ENCODE results near the gene VPS45.
"Not testable (repeated sequence)": the region's sequence is repeated elsewhere in the genome, so short reads cannot be mapped to it uniquely, and the experiment has no call there.

VPS45 gene

DNA sequence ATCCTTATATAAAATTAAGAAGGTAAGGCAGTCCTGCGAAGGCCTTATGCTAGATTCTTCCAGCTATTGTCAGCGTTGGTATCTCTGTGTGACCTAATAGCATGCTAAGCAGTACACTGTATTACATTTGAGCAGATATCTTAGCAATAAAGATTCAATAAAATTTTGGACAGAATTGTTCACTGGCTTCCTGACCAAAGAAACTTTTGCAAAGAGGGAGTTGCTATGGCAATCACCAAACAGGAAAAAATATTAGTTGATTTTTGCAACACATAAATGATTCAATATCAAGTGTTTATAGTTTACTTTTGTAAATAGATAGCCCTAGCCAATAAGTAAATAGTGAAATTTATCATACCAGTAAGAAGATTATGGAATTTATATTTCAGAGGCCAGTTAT is 51.1 kb downstream of the VPS45 start:
- Histone ChIP-seq H3K9me3 (ENCODE audit: control insufficient read depth in 2 of 2, low read length in 2 of 2) (no peaks in the 10 kb centered on the region), H3K9ac (ENCODE audit: low read depth in 1 of 2, low read length in 2 of 2) (no peak overlapping the region), H3K36me3 (ENCODE audit: control insufficient read depth in 2 of 2, insufficient read depth in 2 of 2, low read length in 2 of 2) (peaks cover 0 to 2% of the 10 kb centered on the region in 2 donors), H3K27me3 (ENCODE audit: control insufficient read depth in 2 of 2, insufficient read depth in 2 of 2, low read length in 2 of 2) (no peaks in the 10 kb centered on the region), H3K4me1 (ENCODE audit: control insufficient read depth in 2 of 2, insufficient read depth in 2 of 2, low read length in 2 of 2) (no peaks in the 10 kb centered on the region), H3K4me3 (ENCODE audit: low read length in 2 of 2) (no peak overlapping the region), H3K27ac (ENCODE audit: low read depth in 2 of 2, low read length in 2 of 2) (no peak overlapping the region)

DNA sequence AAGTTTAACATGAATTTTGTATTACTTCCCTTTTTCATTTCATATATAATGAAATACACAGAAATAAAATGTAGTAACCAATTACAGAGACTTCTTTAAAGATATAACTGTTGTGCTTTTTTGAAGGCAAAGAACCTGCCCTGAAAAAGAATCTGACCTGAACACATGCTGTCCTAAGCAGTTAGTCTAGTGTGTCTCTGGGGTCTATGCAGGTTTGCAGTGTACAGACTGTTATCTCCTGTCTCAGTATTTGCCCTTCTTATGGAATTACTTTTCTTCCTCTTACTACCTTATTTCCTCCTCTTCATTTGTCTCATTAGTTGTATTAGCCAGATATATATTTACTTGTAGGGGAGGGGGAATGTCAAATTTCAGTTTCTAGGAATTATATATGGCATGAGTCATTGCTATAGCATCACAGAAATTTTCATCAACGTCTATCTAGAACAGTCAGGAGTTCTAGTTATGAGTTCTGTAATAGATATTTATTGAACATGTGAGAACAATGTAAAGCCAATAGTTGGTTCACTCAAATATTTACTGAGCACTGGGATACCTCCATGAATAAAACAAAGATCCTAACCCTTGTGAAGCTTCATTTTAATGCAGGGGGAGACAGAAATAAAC is 53.8 kb downstream of the VPS45 start:
- Histone ChIP-seq H3K27ac (ENCODE audit: low read depth in 2 of 2, low read length in 2 of 2) (no peak overlapping the region), H3K36me3 (ENCODE audit: control insufficient read depth in 2 of 2, insufficient read depth in 2 of 2, low read length in 2 of 2) (no peaks in the 10 kb centered on the region), H3K4me1 (ENCODE audit: control insufficient read depth in 2 of 2, insufficient read depth in 2 of 2, low read length in 2 of 2) (no peaks in the 10 kb centered on the region), H3K9me3 (ENCODE audit: control insufficient read depth in 2 of 2, low read length in 2 of 2) (no peaks in the 10 kb centered on the region), H3K4me3 (ENCODE audit: low read length in 2 of 2) (no peak overlapping the region), H3K9ac (ENCODE audit: low read depth in 1 of 2, low read length in 2 of 2) (no peak overlapping the region), H3K27me3 (ENCODE audit: control insufficient read depth in 2 of 2, insufficient read depth in 2 of 2, low read length in 2 of 2) (no peaks in the 10 kb centered on the region)

DNA sequence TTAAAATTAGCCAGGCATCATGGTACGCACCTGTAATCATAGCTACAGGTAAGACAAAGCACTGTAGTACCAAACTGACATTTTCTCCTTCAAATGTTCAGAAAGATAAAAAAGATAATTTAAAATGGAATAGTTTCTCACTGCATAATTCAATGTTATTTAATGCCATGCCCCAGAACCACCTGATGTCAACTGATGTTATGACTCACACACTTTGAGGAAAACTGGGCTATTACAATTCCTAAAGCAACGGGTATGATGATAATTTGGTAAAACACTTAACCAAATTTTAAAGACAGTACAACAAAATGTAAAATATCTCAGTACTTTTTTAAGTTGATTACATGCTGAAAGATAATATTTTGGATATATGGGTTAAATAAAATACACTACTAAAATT is 59.2 kb downstream of the VPS45 start:
- Histone ChIP-seq H3K27me3 (ENCODE audit: control insufficient read depth in 2 of 2, insufficient read depth in 2 of 2, low read length in 2 of 2) (no peaks in the 10 kb centered on the region), H3K36me3 (ENCODE audit: control insufficient read depth in 2 of 2, insufficient read depth in 2 of 2, low read length in 2 of 2) (no peaks in the 10 kb centered on the region), H3K9me3 (ENCODE audit: control insufficient read depth in 2 of 2, low read length in 2 of 2) (no peaks in the 10 kb centered on the region), H3K9ac (ENCODE audit: low read depth in 1 of 2, low read length in 2 of 2) (no peak overlapping the region), H3K4me1 (ENCODE audit: control insufficient read depth in 2 of 2, insufficient read depth in 2 of 2, low read length in 2 of 2) (no peaks in the 10 kb centered on the region), H3K4me3 (ENCODE audit: low read length in 2 of 2) (no peak overlapping the region), H3K27ac (ENCODE audit: low read depth in 2 of 2, low read length in 2 of 2) (no peak overlapping the region)

GRCh38 chr1:150127464-150127863 is 59.9 kb downstream of the VPS45 start:
- H3K27ac ChIP-seq (ENCODE audit: low read depth in 2 of 2, low read length in 2 of 2): no peak overlapping the region
- H3K4me1 ChIP-seq (ENCODE audit: control insufficient read depth in 2 of 2, insufficient read depth in 2 of 2, low read length in 2 of 2): no peaks in the 10 kb centered on the region
- no peak overlapping the region for H3K4me3 ChIP-seq (ENCODE audit: low read length in 2 of 2)
- H3K9me3 ChIP-seq (ENCODE audit: control insufficient read depth in 2 of 2, low read length in 2 of 2): no peaks in the 10 kb centered on the region
- no peaks in the 10 kb centered on the region for H3K27me3 ChIP-seq (ENCODE audit: control insufficient read depth in 2 of 2, insufficient read depth in 2 of 2, low read length in 2 of 2)
- H3K36me3 ChIP-seq (ENCODE audit: control insufficient read depth in 2 of 2, insufficient read depth in 2 of 2, low read length in 2 of 2): no peaks in the 10 kb centered on the region
- H3K9ac ChIP-seq (ENCODE audit: low read depth in 1 of 2, low read length in 2 of 2): no peak overlapping the region

- Histone ChIP-seq H3K27ac (ENCODE audit: low read depth in 2 of 2, low read length in 2 of 2) (no peak overlapping the region), H3K9ac (ENCODE audit: low read depth in 1 of 2, low read length in 2 of 2) (no peak overlapping the region), H3K4me1 (ENCODE audit: control insufficient read depth in 2 of 2, insufficient read depth in 2 of 2, low read length in 2 of 2) (no peaks in the 10 kb centered on the region), H3K4me3 (ENCODE audit: low read length in 2 of 2) (no peak overlapping the region), H3K36me3 (ENCODE audit: control insufficient read depth in 2 of 2, insufficient read depth in 2 of 2, low read length in 2 of 2) (no peaks in the 10 kb centered on the region), H3K27me3 (ENCODE audit: control insufficient read depth in 2 of 2, insufficient read depth in 2 of 2, low read length in 2 of 2) (no peaks in the 10 kb centered on the region), H3K9me3 (ENCODE audit: control insufficient read depth in 2 of 2, low read length in 2 of 2) (no peaks in the 10 kb centered on the region)
Measured at GRCh38 chr1:150127868-150128267, 60.3 kb downstream of the VPS45 start.

GRCh38 chr1:150132372-150132771 is 64.8 kb downstream of the VPS45 start:
- Histone ChIP-seq H3K36me3 (ENCODE audit: control insufficient read depth in 2 of 2, insufficient read depth in 2 of 2, low read length in 2 of 2) (no peaks in the 10 kb centered on the region), H3K4me3 (ENCODE audit: low read length in 2 of 2) (no peak overlapping the region), H3K27ac (ENCODE audit: low read depth in 2 of 2, low read length in 2 of 2) (no peak overlapping the region), H3K9ac (ENCODE audit: low read depth in 1 of 2, low read length in 2 of 2) (no peak overlapping the region), H3K27me3 (ENCODE audit: control insufficient read depth in 2 of 2, insufficient read depth in 2 of 2, low read length in 2 of 2) (no peaks in the 10 kb centered on the region), H3K4me1 (ENCODE audit: control insufficient read depth in 2 of 2, insufficient read depth in 2 of 2, low read length in 2 of 2) (no peaks in the 10 kb centered on the region), H3K9me3 (ENCODE audit: control insufficient read depth in 2 of 2, low read length in 2 of 2) (no peaks in the 10 kb centered on the region)

- no peaks in the 10 kb centered on the region for H3K36me3 ChIP-seq (ENCODE audit: control insufficient read depth in 2 of 2, insufficient read depth in 2 of 2, low read length in 2 of 2)
- H3K9ac ChIP-seq (ENCODE audit: low read depth in 1 of 2, low read length in 2 of 2): no peak overlapping the region
- no peak overlapping the region for H3K4me3 ChIP-seq (ENCODE audit: low read length in 2 of 2)
- no peaks in the 10 kb centered on the region for H3K27me3 ChIP-seq (ENCODE audit: control insufficient read depth in 2 of 2, insufficient read depth in 2 of 2, low read length in 2 of 2)
- no peak overlapping the region for H3K27ac ChIP-seq (ENCODE audit: low read depth in 2 of 2, low read length in 2 of 2)
- H3K9me3 ChIP-seq (ENCODE audit: control insufficient read depth in 2 of 2, low read length in 2 of 2): no peaks in the 10 kb centered on the region
- no peaks in the 10 kb centered on the region for H3K4me1 ChIP-seq (ENCODE audit: control insufficient read depth in 2 of 2, insufficient read depth in 2 of 2, low read length in 2 of 2)
Measured at GRCh38 chr1:150134537-150134936, 67.0 kb downstream of the VPS45 start.

- not testable (repeated sequence) for H3K27ac ChIP-seq (ENCODE audit: low read depth in 2 of 2, low read length in 2 of 2); H3K9ac ChIP-seq (ENCODE audit: low read depth in 1 of 2, low read length in 2 of 2); H3K4me1 ChIP-seq (ENCODE audit: control insufficient read depth in 2 of 2, insufficient read depth in 2 of 2, low read length in 2 of 2); H3K36me3 ChIP-seq (ENCODE audit: control insufficient read depth in 2 of 2, insufficient read depth in 2 of 2, low read length in 2 of 2); H3K27me3 ChIP-seq (ENCODE audit: control insufficient read depth in 2 of 2, insufficient read depth in 2 of 2, low read length in 2 of 2); H3K4me3 ChIP-seq (ENCODE audit: low read length in 2 of 2); H3K9me3 ChIP-seq (ENCODE audit: control insufficient read depth in 2 of 2, low read length in 2 of 2)
Measured at GRCh38 chr1:150135400-150135799, 67.8 kb downstream of the VPS45 start.

DNA sequence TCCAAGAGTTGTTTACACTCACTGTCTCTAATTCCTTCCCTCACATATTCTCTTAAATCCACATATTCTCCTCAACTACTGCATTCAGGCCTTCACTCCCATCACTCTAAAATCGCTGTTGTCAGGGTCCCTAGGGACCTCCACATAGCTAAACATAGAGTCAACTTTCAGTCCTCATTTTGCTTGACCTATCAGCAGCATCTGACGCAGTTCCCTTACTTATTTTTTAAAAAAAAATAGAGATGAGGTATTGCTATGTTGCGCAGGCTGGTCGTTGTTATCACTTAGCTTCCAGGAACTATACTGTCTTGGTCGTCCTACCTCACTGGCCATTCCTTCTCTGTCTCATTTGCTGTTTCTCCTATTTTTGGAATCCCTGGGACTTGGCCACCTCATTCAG is 70.5 kb downstream of the VPS45 start:
- Histone ChIP-seq H3K27ac (ENCODE audit: low read depth in 2 of 2, low read length in 2 of 2) (no peak overlapping the region), H3K9ac (ENCODE audit: low read depth in 1 of 2, low read length in 2 of 2) (no peak overlapping the region), H3K27me3 (ENCODE audit: control insufficient read depth in 2 of 2, insufficient read depth in 2 of 2, low read length in 2 of 2) (no peaks in the 10 kb centered on the region), H3K36me3 (ENCODE audit: control insufficient read depth in 2 of 2, insufficient read depth in 2 of 2, low read length in 2 of 2) (peaks cover 0 to 2% of the 10 kb centered on the region in 2 donors), H3K9me3 (ENCODE audit: control insufficient read depth in 2 of 2, low read length in 2 of 2) (no peaks in the 10 kb centered on the region), H3K4me3 (ENCODE audit: low read length in 2 of 2) (no peak overlapping the region), H3K4me1 (ENCODE audit: control insufficient read depth in 2 of 2, insufficient read depth in 2 of 2, low read length in 2 of 2) (no peaks in the 10 kb centered on the region)

DNA sequence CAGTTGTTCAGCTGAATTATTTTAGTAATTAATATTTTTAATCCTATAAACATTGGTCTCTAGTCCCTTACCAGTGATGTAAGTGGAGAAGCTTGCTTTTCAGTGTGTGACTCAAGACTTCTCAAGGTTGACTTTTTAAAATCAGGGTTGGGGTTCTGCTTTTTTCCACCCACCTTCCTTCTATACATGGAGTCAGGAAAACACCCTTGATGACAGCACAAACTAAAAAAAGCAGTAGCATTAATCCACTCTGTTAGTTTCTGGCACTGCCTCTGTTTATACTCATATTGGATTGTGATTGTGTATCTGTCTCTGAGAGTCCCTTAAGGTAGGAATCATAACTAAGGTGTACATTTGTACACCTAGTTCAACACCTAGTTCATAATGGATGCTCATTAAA is 73.9 kb downstream of the VPS45 start:
- no peak overlapping the region for H3K4me3 ChIP-seq (ENCODE audit: low read length in 2 of 2)
- H3K36me3 ChIP-seq (ENCODE audit: control insufficient read depth in 2 of 2, insufficient read depth in 2 of 2, low read length in 2 of 2): peaks cover 0 to 2% of the 10 kb centered on the region in 2 donors
- no peak overlapping the region for H3K9ac ChIP-seq (ENCODE audit: low read depth in 1 of 2, low read length in 2 of 2)
- no peaks in the 10 kb centered on the region for H3K9me3 ChIP-seq (ENCODE audit: control insufficient read depth in 2 of 2, low read length in 2 of 2)
- H3K27me3 ChIP-seq (ENCODE audit: control insufficient read depth in 2 of 2, insufficient read depth in 2 of 2, low read length in 2 of 2): no peaks in the 10 kb centered on the region
- no peaks in the 10 kb centered on the region for H3K4me1 ChIP-seq (ENCODE audit: control insufficient read depth in 2 of 2, insufficient read depth in 2 of 2, low read length in 2 of 2)
- H3K27ac ChIP-seq (ENCODE audit: low read depth in 2 of 2, low read length in 2 of 2): no peak overlapping the region

DNA sequence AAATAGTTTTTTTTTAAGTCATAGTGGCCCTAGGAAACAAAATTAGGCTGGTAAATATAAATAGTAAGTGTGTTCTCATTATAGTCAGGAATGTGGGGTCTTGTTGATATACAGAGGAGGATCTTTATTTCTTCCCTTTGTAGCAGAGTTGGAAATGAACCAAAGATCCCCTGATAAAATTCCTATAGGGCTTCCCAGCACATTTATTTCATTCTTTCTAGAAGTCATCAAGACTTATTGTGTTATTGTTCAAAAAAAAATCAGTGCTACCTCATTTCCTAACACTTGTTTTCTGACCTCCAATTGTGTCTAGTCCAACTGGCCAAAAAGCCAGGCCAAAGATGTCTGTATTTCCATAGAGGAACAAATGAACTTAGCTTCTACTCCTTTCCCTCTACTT is 74.5 kb downstream of the VPS45 start:
- H3K36me3 ChIP-seq (ENCODE audit: control insufficient read depth in 2 of 2, insufficient read depth in 2 of 2, low read length in 2 of 2): peaks cover 0 to 2% of the 10 kb centered on the region in 2 donors
- no peaks in the 10 kb centered on the region for H3K27me3 ChIP-seq (ENCODE audit: control insufficient read depth in 2 of 2, insufficient read depth in 2 of 2, low read length in 2 of 2)
- no peaks in the 10 kb centered on the region for H3K9me3 ChIP-seq (ENCODE audit: control insufficient read depth in 2 of 2, low read length in 2 of 2)
- no peaks in the 10 kb centered on the region for H3K4me1 ChIP-seq (ENCODE audit: control insufficient read depth in 2 of 2, insufficient read depth in 2 of 2, low read length in 2 of 2)
- no peak overlapping the region for H3K4me3 ChIP-seq (ENCODE audit: low read length in 2 of 2)
- no peak overlapping the region for H3K27ac ChIP-seq (ENCODE audit: low read depth in 2 of 2, low read length in 2 of 2)
- H3K9ac ChIP-seq (ENCODE audit: low read depth in 1 of 2, low read length in 2 of 2): no peak overlapping the region
